ENCODE data around the gene GANAB.

GANAB gene

DNA sequence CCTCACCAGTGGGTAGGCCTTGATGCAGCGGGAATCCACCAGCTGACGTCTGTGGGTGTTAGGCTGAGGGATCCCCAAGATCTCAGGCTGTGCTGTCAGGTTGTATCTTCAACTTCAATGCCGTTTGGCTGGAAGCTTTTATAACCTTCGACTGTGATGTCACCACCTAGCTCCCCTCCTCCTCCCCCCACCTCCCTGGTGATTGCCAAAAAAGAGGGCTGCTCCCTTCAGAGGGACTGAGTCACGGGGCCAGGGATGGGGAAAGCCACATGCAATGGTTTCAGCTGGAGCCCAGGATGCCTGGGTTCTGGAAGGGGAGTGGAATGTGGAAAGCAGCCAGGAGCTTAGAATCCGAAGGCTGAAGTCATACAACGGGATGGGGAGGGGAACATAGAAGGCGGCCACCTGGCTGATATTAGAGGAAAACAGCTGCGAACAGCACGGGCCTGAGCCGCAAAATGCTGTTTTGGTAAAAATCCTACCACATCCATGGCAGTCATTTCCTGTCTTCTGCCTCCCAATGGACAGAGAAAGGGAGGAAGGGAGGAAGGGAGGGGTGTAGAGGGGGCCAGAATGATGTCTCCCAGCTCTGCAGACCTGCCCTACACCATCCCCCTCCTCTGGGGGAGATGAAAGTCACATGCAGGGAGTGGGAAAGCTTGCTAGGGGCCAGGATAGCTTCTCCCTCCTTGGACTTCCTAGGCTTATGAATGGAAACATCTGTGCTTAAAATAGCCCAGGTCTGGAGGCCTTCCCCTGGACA, 43.2 kb upstream of the GANAB start, which contains the start of gene LRRN4CL:
TSS of gene LRRN4CL (minus strand) at position 110 of the 763 bp plus-strand sequence. CDS start 1,022 bp downstream, outside the sequence.
- Histone ChIP-seq H3K27ac (ENCODE audit: low read length, poor library complexity, severe bottlenecking) (peak within 1 kb of the TSS; percentile 68), H2BK15ac (ENCODE audit: low read depth, poor library complexity, severe bottlenecking) (no peak within 1 kb of the TSS), H3K23ac (ENCODE audit: low read length in 2 of 2) (no peak within 1 kb of the TSS), H3K4me1 (ENCODE audit: control insufficient read depth, insufficient read depth, low read depth, low read length) (peaks cover 27% of the 10 kb centered on the region), H2AFZ (ENCODE audit: low read depth, low read length) (no peak within 1 kb of the TSS), H3K36me3 (ENCODE audit: control insufficient read depth in 1 of 2, insufficient read depth in 2 of 2, low read depth in 1 of 2, low read length in 2 of 2) (peaks cover 44% of the 10 kb centered on the region in 2 experiments), H2AK5ac (ENCODE audit: low read length, severe bottlenecking) (peak within 1 kb of the TSS; percentile 41), H3K4me3 (ENCODE audit: insufficient read depth in 1 of 2, low read depth in 1 of 2, low read length in 2 of 2) (peak within 1 kb of the TSS in 1 of 2 experiments; percentile 91), H2BK5ac (ENCODE audit: low read depth, low read length, poor library complexity, severe bottlenecking) (peak within 1 kb of the TSS; percentile 25), H3K18ac (ENCODE audit: low read depth in 1 of 2, low read length in 2 of 2) (no peak within 1 kb of the TSS), H3K4ac (ENCODE audit: low read depth in 1 of 2, low read length in 2 of 2) (no peak within 1 kb of the TSS), H3K27me3 (ENCODE audit: control insufficient read depth in 1 of 2, insufficient read depth in 1 of 2, low read length in 2 of 2) (no peaks in the 10 kb centered on the region), H2BK120ac (ENCODE audit: low read depth, low read length) (no peak within 1 kb of the TSS), H4K8ac (ENCODE audit: low read length) (peak within 1 kb of the TSS; percentile 45), H4K91ac (ENCODE audit: low read length) (peak within 1 kb of the TSS; percentile 14), H3K9me3 (ENCODE audit: control insufficient read depth, low read length) (no peaks in the 10 kb centered on the region), H3K14ac (ENCODE audit: low read length in 2 of 2) (no peak within 1 kb of the TSS), H3K9ac (ENCODE audit: low read length) (peak within 1 kb of the TSS; percentile 93), H3K79me1 (replicated peaks; ENCODE audit: low read length, poor library complexity, severe bottlenecking) (peaks cover 12% of the 10 kb centered on the region), H3K4me2 (ENCODE audit: low read length, poor library complexity, severe bottlenecking) (peak within 1 kb of the TSS; percentile 14), H2BK12ac (ENCODE audit: low read length in 2 of 2) (no peak within 1 kb of the TSS)
- WGBS: 61% methylated on average over 7 of the region's 11 CpGs
- DNase-seq: peak; percentile 67

DNA sequence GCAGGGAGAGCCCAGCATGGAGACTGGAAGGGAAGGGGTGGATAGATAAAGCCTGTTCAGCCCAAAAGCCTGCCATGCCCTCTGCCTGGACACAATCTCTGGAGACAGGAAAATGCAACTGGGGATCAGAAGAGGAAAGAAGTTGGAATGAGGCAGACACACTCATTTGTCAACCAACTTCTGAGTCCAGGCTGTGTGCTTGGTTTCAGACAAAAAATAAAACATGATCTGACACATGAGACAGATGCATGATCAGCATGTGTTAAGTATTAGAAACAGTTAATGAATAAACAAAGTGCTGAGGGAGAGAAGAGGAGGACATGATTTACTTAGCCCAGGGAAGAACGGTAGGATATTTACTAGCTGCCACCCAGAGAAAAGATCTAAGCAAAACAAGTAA, 42.1 kb upstream of the GANAB start:
- H3K14ac ChIP-seq (ENCODE audit: low read length in 2 of 2): no peak overlapping the region
- no peak overlapping the region for H3K18ac ChIP-seq (ENCODE audit: low read depth in 1 of 2, low read length in 2 of 2)
- no peak overlapping the region for H4K8ac ChIP-seq (ENCODE audit: low read length)
- H3K36me3 ChIP-seq (ENCODE audit: control insufficient read depth in 1 of 2, insufficient read depth in 2 of 2, low read depth in 1 of 2, low read length in 2 of 2): peaks cover 39 to 42% of the 10 kb centered on the region in 2 experiments
- no peak overlapping the region for H2BK120ac ChIP-seq (ENCODE audit: low read depth, low read length)
- H3K9ac ChIP-seq (ENCODE audit: low read length): peak overlapping the region; percentile 93
- DNase-seq: no peak
- H3K9me3 ChIP-seq (ENCODE audit: control insufficient read depth, low read length): no peaks in the 10 kb centered on the region
- no peak overlapping the region for H2BK12ac ChIP-seq (ENCODE audit: low read length in 2 of 2)
- H3K4ac ChIP-seq (ENCODE audit: low read depth in 1 of 2, low read length in 2 of 2): no peak overlapping the region
- H2BK5ac ChIP-seq (ENCODE audit: low read depth, low read length, poor library complexity, severe bottlenecking): no peak overlapping the region
- H3K27ac ChIP-seq (ENCODE audit: low read length, poor library complexity, severe bottlenecking): peak overlapping the region; percentile 68
- no peak overlapping the region for H2BK15ac ChIP-seq (ENCODE audit: low read depth, poor library complexity, severe bottlenecking)
- H4K91ac ChIP-seq (ENCODE audit: low read length): no peak overlapping the region
- no peak overlapping the region for H2AFZ ChIP-seq (ENCODE audit: low read depth, low read length)
- no peak overlapping the region for H3K4me2 ChIP-seq (ENCODE audit: low read length, poor library complexity, severe bottlenecking)
- WGBS: 45% methylated on average over 1 of the region's 1 CpG
- no peaks in the 10 kb centered on the region for H3K27me3 ChIP-seq (ENCODE audit: control insufficient read depth in 1 of 2, insufficient read depth in 1 of 2, low read length in 2 of 2)
- H3K79me1 ChIP-seq (replicated peaks; ENCODE audit: low read length, poor library complexity, severe bottlenecking): peaks cover 12% of the 10 kb centered on the region
- H3K4me3 ChIP-seq (ENCODE audit: insufficient read depth in 1 of 2, low read depth in 1 of 2, low read length in 2 of 2): peak overlapping the region in 1 of 2 experiments; percentile 91
- peaks cover 27% of the 10 kb centered on the region for H3K4me1 ChIP-seq (ENCODE audit: control insufficient read depth, insufficient read depth, low read depth, low read length)
- H3K23ac ChIP-seq (ENCODE audit: low read length in 2 of 2): no peak overlapping the region
- peak overlapping the region; percentile 1 for H2AK5ac ChIP-seq (ENCODE audit: low read length, severe bottlenecking)

DNA sequence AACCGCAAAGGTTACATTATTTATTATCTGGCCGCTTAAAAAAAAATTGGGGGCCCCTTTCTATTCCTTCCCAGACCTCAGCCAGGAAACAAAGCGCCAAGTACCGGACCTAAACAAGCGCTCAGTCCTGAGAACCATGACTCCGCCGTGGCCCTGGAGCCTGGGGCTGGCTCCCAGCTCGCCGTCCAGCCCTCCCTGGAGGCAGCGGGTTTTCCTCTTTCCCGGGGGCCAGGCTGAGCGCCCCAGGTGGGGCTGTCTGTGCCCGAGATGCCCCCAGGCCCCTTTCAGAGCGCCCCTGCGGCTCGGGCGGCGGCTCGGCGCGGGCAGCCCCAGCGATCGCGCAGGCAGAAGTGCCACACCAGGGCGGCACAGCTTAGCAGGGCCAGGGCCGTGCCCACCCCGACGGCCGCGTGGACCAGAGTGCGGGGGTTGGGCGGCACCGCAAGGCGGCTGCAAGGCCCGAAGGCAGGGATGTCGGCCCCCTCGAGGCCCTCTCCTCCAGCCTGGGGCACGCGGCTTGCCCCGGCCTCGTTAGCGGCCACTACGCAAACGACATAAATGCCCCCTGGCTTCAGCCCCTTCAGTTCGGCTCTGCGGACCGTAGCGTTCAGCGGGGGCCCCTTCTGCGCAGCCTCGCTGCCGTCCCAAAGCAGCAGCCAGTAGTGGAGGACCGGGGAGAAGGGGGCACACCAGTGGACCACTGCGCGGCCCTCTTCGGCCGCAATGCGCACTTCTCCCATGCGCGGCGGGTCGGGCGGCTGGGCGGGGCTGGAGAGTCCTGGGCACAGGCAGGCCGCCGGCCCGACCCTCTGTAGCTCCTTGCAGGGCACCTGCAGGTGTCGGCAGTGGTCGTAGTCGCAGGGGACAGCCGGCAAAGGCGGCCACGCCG, 41.3 kb upstream of the GANAB start:
- H4K91ac ChIP-seq (ENCODE audit: low read length): peak overlapping the region; percentile 30
- H3K27me3 ChIP-seq (ENCODE audit: control insufficient read depth in 1 of 2, insufficient read depth in 1 of 2, low read length in 2 of 2): no peaks in the 10 kb centered on the region
- H2AFZ ChIP-seq (ENCODE audit: low read depth, low read length): no peak overlapping the region
- no peak overlapping the region for H2BK120ac ChIP-seq (ENCODE audit: low read depth, low read length)
- no peak overlapping the region for H3K4ac ChIP-seq (ENCODE audit: low read depth in 1 of 2, low read length in 2 of 2)
- peak overlapping the region in 1 of 2 experiments; percentile 91 for H3K4me3 ChIP-seq (ENCODE audit: insufficient read depth in 1 of 2, low read depth in 1 of 2, low read length in 2 of 2)
- no peak overlapping the region for H3K4me2 ChIP-seq (ENCODE audit: low read length, poor library complexity, severe bottlenecking)
- H3K9me3 ChIP-seq (ENCODE audit: control insufficient read depth, low read length): no peaks in the 10 kb centered on the region
- H3K14ac ChIP-seq (ENCODE audit: low read length in 2 of 2): no peak overlapping the region
- H4K8ac ChIP-seq (ENCODE audit: low read length): peak overlapping the region; percentile 31
- peaks cover 27% of the 10 kb centered on the region for H3K4me1 ChIP-seq (ENCODE audit: control insufficient read depth, insufficient read depth, low read depth, low read length)
- H3K27ac ChIP-seq (ENCODE audit: low read length, poor library complexity, severe bottlenecking): no peak overlapping the region
- no peak for DNase-seq
- H3K18ac ChIP-seq (ENCODE audit: low read depth in 1 of 2, low read length in 2 of 2): no peak overlapping the region
- H3K36me3 ChIP-seq (ENCODE audit: control insufficient read depth in 1 of 2, insufficient read depth in 2 of 2, low read depth in 1 of 2, low read length in 2 of 2): peaks cover 33 to 35% of the 10 kb centered on the region in 2 experiments
- 93% methylated on average over 73 of the region's 74 CpGs for WGBS
- H2BK12ac ChIP-seq (ENCODE audit: low read length in 2 of 2): no peak overlapping the region
- no peak overlapping the region for H2BK5ac ChIP-seq (ENCODE audit: low read depth, low read length, poor library complexity, severe bottlenecking)
- no peak overlapping the region for H3K23ac ChIP-seq (ENCODE audit: low read length in 2 of 2)
- H2BK15ac ChIP-seq (ENCODE audit: low read depth, poor library complexity, severe bottlenecking): no peak overlapping the region
- H2AK5ac ChIP-seq (ENCODE audit: low read length, severe bottlenecking): peak overlapping the region; percentile 35
- peak overlapping the region; percentile 93 for H3K9ac ChIP-seq (ENCODE audit: low read length)
- peaks cover 11% of the 10 kb centered on the region for H3K79me1 ChIP-seq (replicated peaks; ENCODE audit: low read length, poor library complexity, severe bottlenecking)

DNA sequence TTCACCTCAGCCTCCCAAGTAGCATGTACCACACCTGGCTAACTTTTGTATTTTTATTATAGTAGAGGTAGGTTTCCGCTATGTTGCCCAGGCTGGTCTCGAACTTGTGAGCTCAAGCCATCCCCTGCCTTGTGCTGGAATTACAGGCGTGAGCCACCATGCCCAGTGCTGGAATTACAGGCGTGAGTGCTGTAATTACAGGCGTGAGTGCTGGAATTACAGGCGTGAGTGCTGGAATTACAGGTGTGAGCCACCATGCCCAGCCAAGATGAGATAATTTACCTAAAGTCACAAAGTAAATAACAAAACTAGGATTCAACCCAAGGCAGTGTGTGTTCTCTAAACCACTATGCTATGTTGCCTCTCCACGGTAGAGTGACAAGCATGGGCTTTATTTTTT, 36.1 kb upstream of the GANAB start:
- peaks cover 5% of the 10 kb centered on the region for H3K4me1 ChIP-seq (ENCODE audit: control insufficient read depth, insufficient read depth, low read depth, low read length)
- H4K91ac ChIP-seq (ENCODE audit: low read length): no peak overlapping the region
- no peak overlapping the region for H3K27ac ChIP-seq (ENCODE audit: low read length, poor library complexity, severe bottlenecking)
- H3K9ac ChIP-seq (ENCODE audit: low read length): no peak overlapping the region
- DNase-seq: no peak
- H2BK15ac ChIP-seq (ENCODE audit: low read depth, poor library complexity, severe bottlenecking): no peak overlapping the region
- H3K18ac ChIP-seq (ENCODE audit: low read depth in 1 of 2, low read length in 2 of 2): no peak overlapping the region
- no peak overlapping the region for H3K4me2 ChIP-seq (ENCODE audit: low read length, poor library complexity, severe bottlenecking)
- H3K79me1 ChIP-seq (replicated peaks; ENCODE audit: low read length, poor library complexity, severe bottlenecking): peaks cover 3% of the 10 kb centered on the region
- H3K27me3 ChIP-seq (ENCODE audit: control insufficient read depth in 1 of 2, insufficient read depth in 1 of 2, low read length in 2 of 2): no peaks in the 10 kb centered on the region
- H2BK120ac ChIP-seq (ENCODE audit: low read depth, low read length): no peak overlapping the region
- no peak overlapping the region for H3K14ac ChIP-seq (ENCODE audit: low read length in 2 of 2)
- H2AFZ ChIP-seq (ENCODE audit: low read depth, low read length): no peak overlapping the region
- no peak overlapping the region for H4K8ac ChIP-seq (ENCODE audit: low read length)
- peak overlapping the region; percentile 81 for H2AK5ac ChIP-seq (ENCODE audit: low read length, severe bottlenecking)
- H3K4me3 ChIP-seq (ENCODE audit: insufficient read depth in 1 of 2, low read depth in 1 of 2, low read length in 2 of 2): no peak overlapping the region
- H2BK12ac ChIP-seq (ENCODE audit: low read length in 2 of 2): no peak overlapping the region
- 97% methylated on average over 7 of the region's 7 CpGs for WGBS
- H2BK5ac ChIP-seq (ENCODE audit: low read depth, low read length, poor library complexity, severe bottlenecking): no peak overlapping the region
- no peak overlapping the region for H3K4ac ChIP-seq (ENCODE audit: low read depth in 1 of 2, low read length in 2 of 2)
- H3K36me3 ChIP-seq (ENCODE audit: control insufficient read depth in 1 of 2, insufficient read depth in 2 of 2, low read depth in 1 of 2, low read length in 2 of 2): peaks cover 6 to 15% of the 10 kb centered on the region in 2 experiments
- H3K23ac ChIP-seq (ENCODE audit: low read length in 2 of 2): no peak overlapping the region
- no peaks in the 10 kb centered on the region for H3K9me3 ChIP-seq (ENCODE audit: control insufficient read depth, low read length)
